HG03442 (cell line): ENCODE measurements around the gene ACTL9.

ENCODE experiments used
- ATAC-seq: cut with Tn5 transposase; IDR thresholded peaks from one replicate; pipeline ENCODE4 v1.9.1; 2021; ENCODE audit warnings: mild to moderate bottlenecking, moderate library complexity; ENCODE audit not compliant: unreplicated experiment

The ACTL9 gene

DNA sequence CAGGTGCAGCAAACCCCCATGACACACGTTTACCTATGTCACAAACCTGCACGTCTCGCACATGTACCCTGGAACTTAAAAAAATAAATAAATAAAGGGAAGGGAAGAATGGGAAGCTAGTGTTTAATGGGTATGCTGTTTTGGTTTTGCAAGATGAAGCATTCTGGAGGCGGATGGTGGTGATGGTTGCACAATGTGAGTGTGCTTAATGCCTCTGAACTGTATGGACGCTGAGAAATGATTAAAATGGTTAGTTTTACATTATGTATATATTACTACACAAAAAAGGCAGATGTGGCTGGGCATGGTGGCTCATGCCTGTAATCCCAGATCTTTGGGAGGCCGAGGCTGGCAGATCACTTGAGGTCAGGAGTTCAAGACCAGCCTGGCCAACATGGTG lies 50.4 kb downstream of the ACTL9 start:
- no peak for ATAC-seq
